B cell (primary cell): ENCODE data around the gene CIZ1.

Source experiments
- CTCF ChIP-seq: fragments of 200-600 bp; IDR thresholded peaks from one replicate; pipeline ENCODE4 v1.8.0; 2022; ENCODE audit warnings: antibody characterized with exemption, mild to moderate bottlenecking
- EZH2 ChIP-seq: IDR thresholded peaks from 2 replicates; pipeline ENCODE4 v1.6.1; 2012; ENCODE audit warnings: borderline replicate concordance, low read depth, mild to moderate bottlenecking, moderate library complexity, low read length; ENCODE audit not compliant: insufficient read depth, poor library complexity, severe bottlenecking

GRCh38 chr9:128187361-128187760 lies 4.0 kb downstream of the CIZ1 start:
- TF ChIP-seq CTCF: no peak
- no peak for TF ChIP-seq EZH2
